Neutrophil (primary cell): ENCODE measurements around the gene BCL7C.

Experiments used
- H3K27ac ChIP-seq: fragments of 200-600 bp; sonication (generic); 2 replicates; pipeline ENCODE4 v1.5.1; 2016; ENCODE audit warnings: mild to moderate bottlenecking, moderate library complexity
- H3K27me3 ChIP-seq: fragments of 200-600 bp; sonication (generic); 2 replicates; pipeline ENCODE4 v1.6.0; 2016; ENCODE audit warnings: mild to moderate bottlenecking
- H3K36me3 ChIP-seq: fragments of 200-600 bp; sonication (generic); 2 replicates; pipeline ENCODE4 v1.5.1; 2017
- H3K4me1 ChIP-seq, 2 experiments: fragments of 200-600 bp in 1 of 2; sonication (generic) in 1 of 2; 1 replicate in 1 of 2; 2 replicates in 1 of 2; pipeline versions ENCODE4 v1.5.1 to v1.6.1; 2013 to 2016; ENCODE audit warnings: low read depth in 1 of 2, low read length in 1 of 2, mild to moderate bottlenecking in 1 of 2, moderate library complexity in 1 of 2; ENCODE audit not compliant: control insufficient read depth in 1 of 2, insufficient read depth in 1 of 2
- H3K4me3 ChIP-seq, 2 experiments: fragments of 200-600 bp in 1 of 2; sonication (generic) in 1 of 2; 1 replicate in 1 of 2; 2 replicates in 1 of 2; pipeline ENCODE4 v1.5.1; 2013 to 2016; ENCODE audit warnings: low read depth in 1 of 2, low read length in 1 of 2, mild to moderate bottlenecking in 1 of 2, moderate library complexity in 1 of 2
- H3K9me3 ChIP-seq: fragments of 200-600 bp; sonication (generic); 2 replicates; pipeline ENCODE4 v1.5.1; 2016
- CTCF ChIP-seq: fragments of 200-600 bp; sonication (generic); IDR thresholded peaks from 2 replicates; pipeline ENCODE4 v1.5.1; 2016; ENCODE audit warnings: antibody characterized with exemption

BCL7C gene

GRCh38 chr16:30934827-30935557, 41.1 kb upstream of the BCL7C start:
- Histone ChIP-seq H3K36me3 (peaks cover 21% of the 10 kb centered on the region), H3K4me1 (peaks cover 4 to 9% of the 10 kb centered on the region in 2 experiments), H3K4me3 (no peak overlapping the region), H3K27ac (no peak overlapping the region), H3K9me3 (no peaks in the 10 kb centered on the region), H3K27me3 (no peaks in the 10 kb centered on the region)
- TF ChIP-seq CTCF = peak; percentile 60

GRCh38 chr16:30931068-30931650, 37.3 kb upstream of the BCL7C start:
- no peaks in the 10 kb centered on the region for H3K9me3 ChIP-seq
- no peaks in the 10 kb centered on the region for H3K4me1 ChIP-seq
- no peak overlapping the region for H3K27ac ChIP-seq
- no peaks in the 10 kb centered on the region for H3K27me3 ChIP-seq
- H3K36me3 ChIP-seq = peaks cover 31% of the 10 kb centered on the region
- TF ChIP-seq CTCF = no peak
- no peak overlapping the region for H3K4me3 ChIP-seq

- H3K4me1 ChIP-seq = no peaks in the 10 kb centered on the region
- H3K9me3 ChIP-seq = no peaks in the 10 kb centered on the region
- no peak overlapping the region for H3K4me3 ChIP-seq
- no peak overlapping the region for H3K27ac ChIP-seq
- no peaks in the 10 kb centered on the region for H3K27me3 ChIP-seq
- no peak for TF ChIP-seq CTCF
- peaks cover 31% of the 10 kb centered on the region for H3K36me3 ChIP-seq
Measured at GRCh38 chr16:30930160-30930571, 36.3 kb upstream of the BCL7C start.

GRCh38 chr16:30929167-30929566, 35.3 kb upstream of the BCL7C start:
- H3K4me3 ChIP-seq = no peak overlapping the region
- TF ChIP-seq CTCF = no peak
- H3K27ac ChIP-seq = no peak overlapping the region
- peaks cover 31% of the 10 kb centered on the region for H3K36me3 ChIP-seq
- no peaks in the 10 kb centered on the region for H3K9me3 ChIP-seq
- H3K4me1 ChIP-seq = no peaks in the 10 kb centered on the region
- H3K27me3 ChIP-seq = no peaks in the 10 kb centered on the region

GRCh38 chr16:30928390-30928789, 34.5 kb upstream of the BCL7C start:
- Histone ChIP-seq H3K36me3 (peaks cover 31% of the 10 kb centered on the region), H3K27ac (no peak overlapping the region), H3K4me3 (no peak overlapping the region), H3K9me3 (no peaks in the 10 kb centered on the region), H3K4me1 (peaks cover 0 to 7% of the 10 kb centered on the region in 2 experiments), H3K27me3 (no peaks in the 10 kb centered on the region)
- no peak for TF ChIP-seq CTCF
